Natural killer cell (primary cell): Measurements from ENCODE around the gene DGCR8. TPM values are rescaled to one million over a fixed set of nuclear protein-coding genes. Genes with fewer than 3 reads are reported as not detected.

Source experiments
- ATAC-seq, 3 donors: fragments of 150-1000 bp in 2 of 3; fragments of 200-7000 bp in 1 of 3; cut with Tn5 transposase; 1 replicate in 1 of 3; 2 replicates in 2 of 3; pipeline ENCODE4 v1.10.0; 2021; ENCODE audit warnings: mild to moderate bottlenecking in 2 of 3, moderate library complexity in 2 of 3
- DNase-seq, 2 donors: peaks; one replicate each; pipeline versions ENCODE4 v3.0.0 to v3.0.0-alpha.2; 2013 to 2021; ENCODE audit warnings: mixed read lengths in 1 of 2
- H3K27ac ChIP-seq: one replicate; pipeline ENCODE4 v1.5.1; 2013; ENCODE audit warnings: mild to moderate bottlenecking, low read length
- H3K27me3 ChIP-seq: one replicate; pipeline ENCODE4 v1.6.1; 2013; ENCODE audit warnings: low read length; ENCODE audit not compliant: control insufficient read depth, insufficient read depth
- H3K36me3 ChIP-seq: one replicate; pipeline ENCODE4 v1.6.1; 2013; ENCODE audit warnings: low read length; ENCODE audit not compliant: control insufficient read depth, insufficient read depth
- H3K4me1 ChIP-seq: one replicate; pipeline ENCODE4 v1.6.1; 2013; ENCODE audit warnings: low read length; ENCODE audit not compliant: control insufficient read depth, insufficient read depth
- H3K4me3 ChIP-seq: one replicate; pipeline ENCODE4 v1.5.1; 2013; ENCODE audit warnings: low read length
- H3K9me3 ChIP-seq: one replicate; pipeline ENCODE4 v1.6.1; 2013; ENCODE audit warnings: low read length; ENCODE audit not compliant: control insufficient read depth, insufficient read depth
- H3K27ac Mint-ChIP-seq, 2 donors: one replicate each; pipeline ENCODE4 v1.8.0; 2022; ENCODE audit warnings: mild to moderate bottlenecking in 2 of 2, mixed read lengths in 2 of 2, moderate library complexity in 1 of 2
- H3K27me3 Mint-ChIP-seq, 2 donors: one replicate each; pipeline ENCODE4 v1.8.0; 2022; ENCODE audit warnings: low read depth in 2 of 2, mixed read lengths in 2 of 2
- H3K36me3 Mint-ChIP-seq: one replicate; pipeline ENCODE4 v1.8.0; 2022; ENCODE audit warnings: mixed read lengths
- H3K4me1 Mint-ChIP-seq, 2 donors: one replicate each; pipeline ENCODE4 v1.8.0; 2022; ENCODE audit warnings: mixed read lengths in 2 of 2
- H3K4me3 Mint-ChIP-seq: one replicate; pipeline ENCODE4 v1.8.0; 2022; ENCODE audit warnings: mild to moderate bottlenecking, moderate library complexity, mixed read lengths
- H3K9me3 Mint-ChIP-seq, 2 donors: one replicate each; pipeline ENCODE4 v1.8.0; 2022; ENCODE audit warnings: mixed read lengths in 2 of 2
- CTCF ChIP-seq: fragments of 200-600 bp; IDR thresholded peaks from one replicate; pipeline ENCODE4 v1.8.0; 2022; ENCODE audit warnings: antibody characterized with exemption
- WGBS: methylation state at CpG from one replicate; pipeline ENCODE4 v1.1.7; 2013; ENCODE audit warnings: missing lambda C conversion rate; ENCODE audit not compliant: insufficient coverage; 5-methylcytosine and 5-hydroxymethylcytosine counted together
- intact Hi-C: fragments of 100-400 bp; cut with micrococcal nuclease; formaldehyde crosslinking; loops from one replicate; pipeline ENCODE4 v1.14.2; 2022
- total RNA-seq, 4 donors: library from RNA; stranded (reverse); fragments of 120-200 nt in 1 of 4; gene quantifications; one replicate each; pipeline versions ENCODE4 v1.2.3 to v1.2.4, GENCODE V29; 2013 to 2022

Gene DGCR8
- total RNA-seq, 3 donors from 2014 or later (not counting 1 experiment from before 2014, with no cell fraction given), result 45.3 to 64.7 (median 64.0) TPM

- H3K9me3 Mint-ChIP-seq, result no peaks in the 10 kb centered on the region
- TF ChIP-seq CTCF, result no peak
- no peaks in the 10 kb centered on the region for H3K27me3 Mint-ChIP-seq
- DNase-seq, result no peak
- peaks cover 49% of the 10 kb centered on the region for H3K4me1 ChIP-seq
- H3K27ac ChIP-seq, result no peak overlapping the region
- intact Hi-C loops, result no loop called here
- H3K4me1 Mint-ChIP-seq, result peaks cover 6 to 49% of the 10 kb centered on the region in 2 donors
- H3K4me3 ChIP-seq, result no peak overlapping the region
- H3K27ac Mint-ChIP-seq, result no peak overlapping the region
- H3K27me3 ChIP-seq, result no peaks in the 10 kb centered on the region
- no peaks in the 10 kb centered on the region for H3K9me3 ChIP-seq
- whole genome bisulfite sequencing, result 84% methylated on average over 25 of the region's 25 CpGs
- H3K36me3 ChIP-seq, result peaks cover 6% of the 10 kb centered on the region
- no peak for ATAC-seq
- no peaks in the 10 kb centered on the region for H3K36me3 Mint-ChIP-seq
- H3K4me3 Mint-ChIP-seq, result no peak overlapping the region
Measured at GRCh38 chr22:20135806-20136602, 56.0 kb downstream of the DGCR8 start.

- Histone ChIP-seq H3K27ac (no peak overlapping the region), H3K4me3 (no peak overlapping the region), H3K36me3 (peaks cover 6% of the 10 kb centered on the region), H3K9me3 (no peaks in the 10 kb centered on the region), H3K4me1 (peaks cover 49% of the 10 kb centered on the region), H3K27me3 (no peaks in the 10 kb centered on the region)
- Mint-ChIP-seq H3K27me3 (no peaks in the 10 kb centered on the region), H3K4me3 (no peak overlapping the region), H3K4me1 (peaks cover 6 to 49% of the 10 kb centered on the region in 2 donors), H3K27ac (no peak overlapping the region), H3K9me3 (no peaks in the 10 kb centered on the region), H3K36me3 (no peaks in the 10 kb centered on the region)
- DNase-seq, result no peak
- TF ChIP-seq CTCF, result no peak
- 97% methylated on average over 5 of the region's 5 CpGs for WGBS
- intact Hi-C loops, result no loop called here
- no peak for ATAC-seq
Measured at GRCh38 chr22:20136603-20136873, 56.5 kb downstream of the DGCR8 start.

GRCh38 chr22:20137113-20137512, 57.1 kb downstream of the DGCR8 start:
- Histone ChIP-seq H3K4me3 (no peak overlapping the region), H3K36me3 (peaks cover 6% of the 10 kb centered on the region), H3K9me3 (no peaks in the 10 kb centered on the region), H3K4me1 (peaks cover 49% of the 10 kb centered on the region), H3K27me3 (no peaks in the 10 kb centered on the region), H3K27ac (no peak overlapping the region)
- no peaks in the 10 kb centered on the region for H3K36me3 Mint-ChIP-seq
- intact Hi-C loops, result no loop called here
- TF ChIP-seq CTCF, result no peak
- 88% methylated on average over 13 of the region's 13 CpGs for whole genome bisulfite sequencing
- peaks cover 6 to 49% of the 10 kb centered on the region in 2 donors for H3K4me1 Mint-ChIP-seq
- no peak overlapping the region for H3K4me3 Mint-ChIP-seq
- DNase-seq (no peak), ATAC-seq (no peak)
- no peaks in the 10 kb centered on the region for H3K9me3 Mint-ChIP-seq
- no peak overlapping the region for H3K27ac Mint-ChIP-seq
- H3K27me3 Mint-ChIP-seq, result no peaks in the 10 kb centered on the region
